Measurements from ENCODE around the gene IP6K3. TPM values are rescaled to one million over a fixed set of nuclear protein-coding genes. Genes with fewer than 3 reads are reported as not detected.
A peak's percentile ranks its signal among the peaks of the same experiment; 100 is the strongest.

Gene IP6K3
- total and polyA plus RNA-seq, 12 donors: 0.06 to 1.6 (median 0.71) TPM; not detected in 3

- intact Hi-C loops (cut with DNase I): loop anchor here (5.0 kb wide), 1 partner anchor 112 kb away; no protein-coding TSS in a partner anchor
- Histone ChIP-seq H3K27ac (peak overlapping the region in 1 of 5 donors; percentile 10), H3K4me1 (replicated peaks in 1 of 2) (peaks cover 11 to 26% of the 10 kb centered on the region in 2 donors), H3K27me3 (no peaks in the 10 kb centered on the region), H3K4me3 (no peak overlapping the region), H3K36me3 (replicated peaks in 1 of 2) (peaks cover 0 to 14% of the 10 kb centered on the region in 2 donors), H3K9me3 (replicated peaks in 1 of 3) (no peaks in the 10 kb centered on the region)
- DNase-seq: no peak
- WGBS, 4 donors: 71 to 82% (median 78%) methylated on average over 5 of the region's 5 CpGs
- TF ChIP-seq CTCF (IDR thresholded peaks at IDR 0.05) (no peak), POLR2A (IDR thresholded peaks at IDR 0.05) (no peak)
Measured at GRCh38 chr6:33699739-33700138, 47.0 kb downstream of the IP6K3 start.

- no peaks in the 10 kb centered on the region for H3K9me3 ChIP-seq (replicated peaks in 1 of 3)
- peak overlapping the region in 1 of 5 donors; percentile 17 for H3K27ac ChIP-seq
- H3K36me3 ChIP-seq (replicated peaks in 1 of 2): peaks cover 0 to 15% of the 10 kb centered on the region in 2 donors
- H3K4me3 ChIP-seq: no peak overlapping the region
- H3K4me1 ChIP-seq (replicated peaks in 1 of 2): peaks cover 11 to 32% of the 10 kb centered on the region in 2 donors
- no peak for TF ChIP-seq POLR2A (IDR thresholded peaks at IDR 0.05)
- no peak for TF ChIP-seq CTCF (IDR thresholded peaks at IDR 0.05)
- 71 to 85% (median 75%) methylated on average over 8 of the region's 8 CpGs for WGBS, 4 donors
- intact Hi-C loops (cut with DNase I): loop anchor here (5.0 kb wide), 1 partner anchor 112 kb away; no protein-coding TSS in a partner anchor
- no peak for DNase-seq
- no peaks in the 10 kb centered on the region for H3K27me3 ChIP-seq
Measured at GRCh38 chr6:33699131-33699530, 47.6 kb downstream of the IP6K3 start.

GRCh38 chr6:33698494-33698893 lies 48.2 kb downstream of the IP6K3 start:
- H3K4me3 ChIP-seq: no peak overlapping the region
- peaks cover 11 to 33% of the 10 kb centered on the region in 2 donors for H3K4me1 ChIP-seq (replicated peaks in 1 of 2)
- WGBS, 4 donors: 81 to 91% (median 86%) methylated on average over 10 of the region's 10 CpGs
- no peaks in the 10 kb centered on the region for H3K27me3 ChIP-seq
- no peaks in the 10 kb centered on the region for H3K9me3 ChIP-seq (replicated peaks in 1 of 3)
- no peak overlapping the region for H3K27ac ChIP-seq
- DNase-seq: no peak
- H3K36me3 ChIP-seq (replicated peaks in 1 of 2): peaks cover 0 to 19% of the 10 kb centered on the region in 2 donors
- intact Hi-C loops (cut with DNase I): loop anchor here (5.0 kb wide), 1 partner anchor 111 kb away; no protein-coding TSS in a partner anchor
- TF ChIP-seq POLR2A (IDR thresholded peaks at IDR 0.05) (no peak), CTCF (IDR thresholded peaks at IDR 0.05) (no peak)

- 91 to 97% (median 95%) methylated on average over 10 of the region's 10 CpGs for WGBS, 4 donors
- intact Hi-C loops (cut with DNase I): loop anchor here (5.0 kb wide), 1 partner anchor 111 kb away; no protein-coding TSS in a partner anchor
- Histone ChIP-seq H3K27ac (peak overlapping the region in 2 of 5 donors; percentile 13 to 77), H3K4me1 (replicated peaks in 1 of 2) (peaks cover 11 to 33% of the 10 kb centered on the region in 2 donors), H3K9me3 (replicated peaks in 1 of 3) (no peaks in the 10 kb centered on the region), H3K4me3 (no peak overlapping the region), H3K27me3 (no peaks in the 10 kb centered on the region), H3K36me3 (replicated peaks in 1 of 2) (peaks cover 0 to 22% of the 10 kb centered on the region in 2 donors)
- TF ChIP-seq POLR2A (IDR thresholded peaks at IDR 0.05) (no peak), CTCF (IDR thresholded peaks at IDR 0.05) (no peak)
- DNase-seq: no peak
Measured at GRCh38 chr6:33697845-33698244, 48.9 kb downstream of the IP6K3 start.

Data from adrenal gland (tissue), 12 donors.